Thyroid gland (tissue), 4 donors: ENCODE measurements around the gene TGM3.

Source experiments
- CTCF ChIP-seq, 6 experiments: fragments of 200-600 bp in 3 of 6; fragments of 450-650 bp in 3 of 6; sonication (generic) in 3 of 6; IDR thresholded peaks; one replicate each; pipeline ENCODE4 v1.5.1; 2016 to 2019; ENCODE audit warnings: antibody characterized with exemption in 6 of 6, mild to moderate bottlenecking in 2 of 6, inconsistent platforms in 1 of 6, moderate library complexity in 1 of 6
- POLR2A ChIP-seq, 2 donors: fragments of 450-650 bp; IDR thresholded peaks; one replicate each; pipeline ENCODE4 v1.6.1; 2017; ENCODE audit warnings: antibody characterized with exemption in 2 of 2, mild to moderate bottlenecking in 2 of 2, moderate library complexity in 1 of 2

- no peak for TF ChIP-seq POLR2A (IDR thresholded peaks at IDR 0.05)
- TF ChIP-seq CTCF (IDR thresholded peaks at IDR 0.05), result no peak
Measured at GRCh38 chr20:2341336-2341735, 45.5 kb downstream of the TGM3 start.
